Hepatocyte (in vitro differentiated cells): ENCODE results near the gene COL5A1.

Source experiments
- EZH2 ChIP-seq: fragments of 200-600 bp; sonication (generic); IDR thresholded peaks from 2 replicates; pipeline ENCODE4 v1.6.1; 2016; ENCODE audit warnings: antibody characterized with exemption, mild to moderate bottlenecking, borderline replicate concordance
- TF ChIP-seq, protein P1 (sequence below): fragments of 200-600 bp; sonication (generic); IDR thresholded peaks from 2 replicates; pipeline ENCODE4 v1.5.1; 2016; ENCODE audit warnings: antibody characterized with exemption, mild to moderate bottlenecking; ENCODE audit not compliant: poor library complexity

DNA sequence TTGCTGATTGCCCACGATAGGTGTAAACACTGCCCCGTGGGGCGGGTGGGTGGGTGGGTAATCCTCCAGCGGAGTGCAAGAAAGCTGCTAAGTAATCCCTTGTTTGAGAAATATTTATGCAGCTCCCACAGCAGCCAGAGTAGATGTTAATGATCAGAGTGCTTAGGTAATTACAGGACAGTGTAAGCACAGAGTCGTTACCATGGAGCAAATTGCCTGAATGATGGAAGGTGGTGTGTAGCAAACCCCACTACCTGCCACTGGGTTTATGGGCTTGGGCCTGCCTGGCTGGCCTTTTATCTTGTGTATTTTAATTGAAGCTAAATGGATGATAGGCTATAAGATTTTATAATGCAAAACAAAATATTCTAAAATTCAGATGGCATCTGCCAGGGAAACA is 110.0 kb downstream of the COL5A1 start:
- TF ChIP-seq, protein P1, sequence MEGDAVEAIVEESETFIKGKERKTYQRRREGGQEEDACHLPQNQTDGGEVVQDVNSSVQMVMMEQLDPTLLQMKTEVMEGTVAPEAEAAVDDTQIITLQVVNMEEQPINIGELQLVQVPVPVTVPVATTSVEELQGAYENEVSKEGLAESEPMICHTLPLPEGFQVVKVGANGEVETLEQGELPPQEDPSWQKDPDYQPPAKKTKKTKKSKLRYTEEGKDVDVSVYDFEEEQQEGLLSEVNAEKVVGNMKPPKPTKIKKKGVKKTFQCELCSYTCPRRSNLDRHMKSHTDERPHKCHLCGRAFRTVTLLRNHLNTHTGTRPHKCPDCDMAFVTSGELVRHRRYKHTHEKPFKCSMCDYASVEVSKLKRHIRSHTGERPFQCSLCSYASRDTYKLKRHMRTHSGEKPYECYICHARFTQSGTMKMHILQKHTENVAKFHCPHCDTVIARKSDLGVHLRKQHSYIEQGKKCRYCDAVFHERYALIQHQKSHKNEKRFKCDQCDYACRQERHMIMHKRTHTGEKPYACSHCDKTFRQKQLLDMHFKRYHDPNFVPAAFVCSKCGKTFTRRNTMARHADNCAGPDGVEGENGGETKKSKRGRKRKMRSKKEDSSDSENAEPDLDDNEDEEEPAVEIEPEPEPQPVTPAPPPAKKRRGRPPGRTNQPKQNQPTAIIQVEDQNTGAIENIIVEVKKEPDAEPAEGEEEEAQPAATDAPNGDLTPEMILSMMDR = no peak
- TF ChIP-seq EZH2 = no peak
